Measurements from ENCODE around the gene PRG2. TPM values are rescaled to one million over a fixed set of nuclear protein-coding genes. Genes with fewer than 3 reads are reported as not detected.
A peak's percentile ranks its signal among the peaks of the same experiment; 100 is the strongest.

Gene PRG2, protein sequence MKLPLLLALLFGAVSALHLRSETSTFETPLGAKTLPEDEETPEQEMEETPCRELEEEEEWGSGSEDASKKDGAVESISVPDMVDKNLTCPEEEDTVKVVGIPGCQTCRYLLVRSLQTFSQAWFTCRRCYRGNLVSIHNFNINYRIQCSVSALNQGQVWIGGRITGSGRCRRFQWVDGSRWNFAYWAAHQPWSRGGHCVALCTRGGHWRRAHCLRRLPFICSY
- 1 to 10 TPM in 2 of 3 donors, under 1 TPM in 1; 0.98 to 1.8 (median 1.7) TPM for polyA plus RNA-seq (ENCODE audit: insufficient read length in 3 of 3)
- long read RNA-seq, donor 1, partial matches to known transcripts, result 0 of 1 reads
- long read RNA-seq, donor 1, other reads (novel, unspliced or antisense), result 0 of 1 reads
- long read RNA-seq, donor 2, partial matches to known transcripts, result 0 of 3 reads
- long read RNA-seq, donor 2, other reads (novel, unspliced or antisense), result 0 of 3 reads
- long read RNA-seq, donor 3, partial matches to known transcripts, result 0 of 3 reads
- long read RNA-seq, donor 3, other reads (novel, unspliced or antisense), result 0 of 3 reads
- long read RNA-seq, donor 4, result 0 reads
- long read RNA-seq, donor 5, result 0 reads
- long read RNA-seq, donor 6, result 0 reads
- long read RNA-seq, donor 7, partial matches to known transcripts, result 0 of 2 reads
- long read RNA-seq, donor 7, other reads (novel, unspliced or antisense), result 0 of 2 reads
- long read RNA-seq, donor 8, partial matches to known transcripts, result 0 of 1 reads
- long read RNA-seq, donor 8, other reads (novel, unspliced or antisense), result 0 of 1 reads
- long read RNA-seq, donor 9, result 0 reads
- long read RNA-seq, donor 10, result 0 reads
- long read RNA-seq, donor 11, result 0 reads
- long read RNA-seq, donor 12, result 0 reads
- long read RNA-seq, donor 13, result 0 reads
- long read RNA-seq, donor 14, result 0 reads
- long read RNA-seq, donor 15, partial matches to known transcripts, result 0 of 1 reads
- long read RNA-seq, donor 15, other reads (novel, unspliced or antisense), result 0 of 1 reads
- long read RNA-seq, donor 16, transcript PRG2-201 (6 exons, 1,424 nt), result major isoform, 9 of 9 reads
- long read RNA-seq, donor 16, partial matches to known transcripts, result 0 of 9 reads
- long read RNA-seq, donor 16, other reads (novel, unspliced or antisense), result 0 of 9 reads

- no peak for DNase-seq (ENCODE audit: extremely low read depth in 1 of 11, low read depth in 9 of 11, low spot score in 4 of 11)
Measured at GRCh38 chr11:57390535-57390934, at the start of gene PRG2. PRG2 (minus strand) TSS chr11:57390650; CDS start chr11:57389944, 706 bp downstream.

- no peak for DNase-seq (ENCODE audit: extremely low read depth in 1 of 11, low read depth in 9 of 11, low spot score in 4 of 11)
Measured at GRCh38 chr11:57439786-57440185, 49.3 kb upstream of the PRG2 start.

DNA sequence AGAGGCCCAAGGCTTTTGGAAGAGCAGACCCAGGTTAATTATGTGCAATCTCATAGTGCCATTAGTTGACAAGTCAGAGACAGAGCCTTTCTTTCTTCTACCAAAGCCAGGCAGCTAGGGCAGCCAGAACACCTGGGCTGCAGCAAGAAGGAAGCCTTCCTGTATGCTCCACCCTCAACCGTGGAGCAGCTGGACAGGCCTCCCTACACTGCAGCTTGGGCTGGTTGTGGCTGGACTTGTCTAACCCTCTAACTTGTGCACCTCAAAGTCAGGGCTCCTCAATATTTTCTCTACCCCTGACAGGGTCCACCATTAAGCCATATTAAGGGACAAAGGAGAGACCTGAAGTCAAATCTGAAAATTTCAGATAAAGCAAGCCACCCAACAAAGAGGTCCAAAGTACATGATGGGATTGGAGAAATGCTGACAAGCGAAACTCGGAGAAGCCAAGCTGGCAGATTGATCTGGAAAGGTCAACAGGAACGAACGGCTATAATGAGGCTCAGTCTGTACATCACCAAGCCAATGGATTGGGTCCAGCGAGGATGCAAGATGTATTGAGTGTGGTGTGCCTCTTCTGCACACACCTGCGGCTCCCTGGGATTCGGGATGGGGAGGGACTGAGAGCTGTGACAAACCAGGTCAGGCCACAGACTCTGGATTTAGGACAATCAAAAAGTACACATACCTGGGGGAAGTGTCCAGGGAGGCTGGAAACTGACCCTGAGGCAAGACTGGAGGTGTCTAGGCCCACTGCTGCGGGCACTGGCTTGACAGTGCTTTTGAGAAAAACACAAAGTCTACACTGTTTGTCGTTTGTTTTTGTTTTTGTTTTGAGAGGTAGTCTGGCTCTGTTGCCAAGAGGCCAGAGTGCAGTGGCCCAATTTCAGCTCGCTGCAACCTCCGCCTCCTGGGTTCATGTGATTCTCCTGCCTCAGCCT lies 48.2 kb upstream of the PRG2 start:
- no peak for DNase-seq (ENCODE audit: extremely low read depth in 1 of 11, low read depth in 9 of 11, low spot score in 4 of 11)

- DNase-seq (ENCODE audit: extremely low read depth in 1 of 11, low read depth in 9 of 11, low spot score in 4 of 11), result no peak
Measured at GRCh38 chr11:57436031-57436430, 45.6 kb upstream of the PRG2 start.

GRCh38 chr11:57434640-57435546 lies 44.4 kb upstream of the PRG2 start:
- no peak for DNase-seq (ENCODE audit: extremely low read depth in 1 of 11, low read depth in 9 of 11, low spot score in 4 of 11)

DNA sequence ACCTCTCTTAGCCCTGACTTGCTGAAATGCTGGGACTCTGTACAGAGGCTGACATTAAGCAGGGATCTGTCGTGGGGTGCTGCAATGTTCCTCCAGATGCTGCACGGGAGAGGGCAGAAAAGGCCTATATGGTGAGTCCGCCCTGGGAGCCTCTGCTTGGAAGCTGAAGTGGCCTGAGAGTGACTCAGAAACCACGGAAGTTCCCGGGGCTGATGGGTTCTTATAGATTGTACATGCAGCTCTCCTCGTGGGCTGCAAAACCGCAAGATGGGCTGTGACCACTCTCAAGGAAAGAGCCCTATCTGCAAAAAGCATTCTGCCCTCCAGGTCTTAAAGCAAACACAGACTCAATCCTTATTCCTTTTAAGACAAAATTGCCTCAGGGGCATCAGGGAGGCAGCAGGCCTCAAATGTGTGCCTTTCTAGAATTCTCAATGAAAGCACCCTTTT lies 42.3 kb upstream of the PRG2 start:
- no peak for DNase-seq (ENCODE audit: extremely low read depth in 1 of 11, low read depth in 9 of 11, low spot score in 4 of 11)

GRCh38 chr11:57432149-57432561 lies 41.7 kb upstream of the PRG2 start:
- DNase-seq (ENCODE audit: extremely low read depth in 1 of 11, low read depth in 9 of 11, low spot score in 4 of 11), result no peak

DNA sequence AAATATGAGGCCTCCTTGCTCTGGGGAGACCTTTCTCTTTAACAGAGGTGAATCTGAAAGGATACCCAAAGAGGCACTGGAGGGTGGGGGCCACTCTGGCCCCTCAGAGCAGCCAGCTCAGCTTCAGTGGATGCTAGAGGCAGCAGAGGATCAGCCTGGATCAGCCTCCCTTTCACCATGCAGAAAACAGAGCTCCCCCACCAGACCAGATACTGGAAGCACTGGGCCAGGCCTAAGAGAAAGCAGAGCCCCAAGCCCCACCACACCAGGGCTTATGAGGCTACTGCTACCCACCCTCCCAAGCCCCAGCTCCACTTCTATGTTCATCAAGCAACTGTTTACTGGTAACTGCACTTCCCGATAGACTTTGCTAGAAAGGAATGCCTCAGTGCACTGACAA lies 40.5 kb upstream of the PRG2 start:
- no peak for DNase-seq (ENCODE audit: extremely low read depth in 1 of 11, low read depth in 9 of 11, low spot score in 4 of 11)

GRCh38 chr11:57429946-57430345 lies 39.5 kb upstream of the PRG2 start:
- DNase-seq (ENCODE audit: extremely low read depth in 1 of 11, low read depth in 9 of 11, low spot score in 4 of 11), result no peak

GRCh38 chr11:57428643-57429042 lies 38.2 kb upstream of the PRG2 start:
- DNase-seq (ENCODE audit: extremely low read depth in 1 of 11, low read depth in 9 of 11, low spot score in 4 of 11), result no peak

GRCh38 chr11:57427727-57428082 lies 37.3 kb upstream of the PRG2 start:
- DNase-seq (ENCODE audit: extremely low read depth in 1 of 11, low read depth in 9 of 11, low spot score in 4 of 11), result no peak

- DNase-seq (ENCODE audit: extremely low read depth in 1 of 11, low read depth in 9 of 11, low spot score in 4 of 11), result peak; percentile 15 to 49 (median 38)
Measured at GRCh38 chr11:57426929-57427726, 36.7 kb upstream of the PRG2 start, which contains the start of gene SLC43A3. SLC43A3 (minus strand) TSS chr11:57427121; CDS start chr11:57426172, 949 bp downstream.

GRCh38 chr11:57426439-57426928 lies 36.0 kb upstream of the PRG2 start:
- DNase-seq (ENCODE audit: extremely low read depth in 1 of 11, low read depth in 9 of 11, low spot score in 4 of 11), result peak in 1 of 11 donors; percentile 16

DNA sequence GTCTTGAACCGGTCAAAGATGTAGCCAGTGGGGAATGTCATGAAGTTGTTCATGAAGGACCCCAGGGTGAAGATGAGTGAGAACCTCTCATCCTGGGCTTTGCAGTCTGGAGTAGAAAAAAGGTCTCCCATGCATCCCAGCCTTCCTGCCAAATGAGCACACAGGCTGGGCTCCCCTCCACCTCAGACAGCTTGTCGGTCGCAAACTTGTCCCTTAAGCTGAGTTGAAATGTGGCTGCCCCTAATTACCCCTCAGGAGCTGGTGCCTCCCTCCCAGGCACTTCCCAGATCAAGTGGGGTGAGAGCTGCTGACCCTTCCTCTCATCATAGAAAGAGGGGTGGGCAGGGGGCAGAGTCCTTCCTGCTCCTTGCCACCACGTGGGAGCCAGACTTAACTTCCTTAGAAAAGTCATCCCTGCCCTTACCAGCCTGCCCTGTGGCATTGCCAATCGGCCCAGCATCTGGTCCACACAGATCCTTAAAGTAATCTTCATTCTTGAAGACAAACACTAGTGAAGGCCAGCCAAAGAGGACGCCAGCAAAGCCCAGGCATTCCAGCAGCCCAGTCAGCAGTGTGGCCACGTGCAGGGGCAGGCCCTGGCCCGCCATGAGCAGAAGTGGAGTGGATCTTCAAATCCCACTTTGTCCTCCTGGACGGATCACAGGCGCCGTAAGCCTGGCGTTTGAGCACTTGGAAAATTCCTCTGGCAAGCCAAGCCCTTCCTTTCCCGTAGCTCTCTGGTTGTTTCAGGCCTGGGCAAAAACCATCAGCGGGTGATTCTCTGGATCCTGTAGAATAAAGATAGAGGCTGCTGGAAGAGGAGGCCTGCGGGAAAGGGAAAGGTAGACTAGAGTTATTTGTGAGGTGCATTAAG lies 35.4 kb upstream of the PRG2 start:
- no peak for DNase-seq (ENCODE audit: extremely low read depth in 1 of 11, low read depth in 9 of 11, low spot score in 4 of 11)

DNA sequence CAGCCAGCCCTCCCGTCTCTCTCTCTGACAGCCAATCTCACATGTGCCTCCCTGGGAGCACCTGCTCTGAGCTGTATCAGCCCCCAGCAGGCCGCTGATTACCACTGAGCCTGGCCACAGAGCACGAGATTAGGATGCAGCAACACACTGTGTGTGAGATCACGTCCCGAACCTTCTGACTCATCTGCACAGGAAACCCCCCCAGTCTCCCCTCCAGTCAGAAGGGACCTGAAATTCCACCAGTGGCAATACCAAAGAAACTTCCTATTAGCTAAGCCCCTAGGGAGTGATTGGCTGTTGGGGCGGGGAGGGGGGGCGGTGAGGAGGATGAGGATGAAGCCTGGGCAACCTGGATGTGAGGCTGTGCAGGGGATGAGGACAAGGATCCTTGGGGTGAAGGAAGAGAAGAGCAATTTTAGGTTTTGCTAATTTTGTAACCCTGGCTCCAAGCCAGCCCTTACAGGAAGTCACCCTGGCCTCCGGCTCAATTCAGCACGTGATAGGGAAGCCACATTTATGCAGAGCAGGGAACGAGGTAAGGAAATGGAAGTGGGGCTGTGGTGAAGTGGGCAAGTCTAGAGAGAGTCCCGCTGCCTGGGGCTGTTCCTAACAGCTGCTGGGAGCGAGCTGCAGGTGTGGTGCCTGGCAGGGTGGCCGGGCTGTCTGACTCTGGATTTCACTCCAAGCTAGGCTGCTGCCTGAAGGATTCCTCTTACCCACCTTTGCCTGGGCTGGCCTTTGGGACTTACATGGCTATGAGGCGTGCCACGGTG lies 34.5 kb upstream of the PRG2 start:
- DNase-seq (ENCODE audit: extremely low read depth in 1 of 11, low read depth in 9 of 11, low spot score in 4 of 11), result peak in 2 of 11 donors; percentile 1 to 22
